IMR-90 (cell line): ENCODE data around the gene HOXA5. TPM values are rescaled to one million over a fixed set of nuclear protein-coding genes. Genes with fewer than 3 reads are reported as not detected.

Source experiments
- ATAC-seq: fragments of 200-7000 bp; cut with Tn5 transposase; 2 replicates; pipeline ENCODE4 v1.9.1; 2020; ENCODE audit warnings: low read depth, mild to moderate bottlenecking, moderate library complexity
- BruUV-seq: library from RNA; stranded (reverse); fragments of 400-500 nt; replicated peaks from 2 replicates; lab custom pipeline; 2021; lab: Mats Ljungman, UMichigan
- CTCF ChIA-PET: fragments of 300-600 bp; formaldehyde crosslinking; extraction: SDS; loops from one replicate; lab custom pipeline; 2021; ENCODE audit warnings: antibody characterized with exemption; lab: Yijun Ruan, JAX
- POLR2A ChIA-PET: fragments of 300-600 bp; sonication (Branson Sonifier 250); formaldehyde crosslinking; loops from one replicate; lab custom pipeline; 2022; ENCODE audit warnings: antibody characterized with exemption; ENCODE audit not compliant: unreplicated experiment; lab: Charles Lee
- DNase-seq: peaks from one replicate; pipeline ENCODE4 v3.0.0; 2013
- H2AFZ ChIP-seq: replicated peaks from 2 replicates; pipeline ENCODE3; 2013; ENCODE audit warnings: low read length, mild to moderate bottlenecking; ENCODE audit not compliant: poor library complexity
- H2AK5ac ChIP-seq: 2 replicates; pipeline ENCODE4 v1.6.1; 2013; ENCODE audit warnings: low read depth, low read length, inconsistent platforms
- H2AK9ac ChIP-seq: replicated peaks from 2 replicates; pipeline ENCODE3; 2013; ENCODE audit warnings: mild to moderate bottlenecking, low read depth, low read length, moderate library complexity; ENCODE audit not compliant: poor library complexity
- H2BK120ac ChIP-seq: 2 replicates; pipeline ENCODE4 v1.6.1; 2013; ENCODE audit warnings: low read depth, low read length, inconsistent platforms
- H2BK15ac ChIP-seq: 3 replicates; pipeline ENCODE4 v1.6.1; 2013; ENCODE audit warnings: low read depth, low read length, inconsistent platforms
- H2BK20ac ChIP-seq: 2 replicates; pipeline ENCODE4 v1.6.1; 2013; ENCODE audit warnings: low read depth, mild to moderate bottlenecking, inconsistent platforms, low read length, moderate library complexity
- H2BK5ac ChIP-seq: 2 replicates; pipeline ENCODE4 v1.6.1; 2013; ENCODE audit warnings: mild to moderate bottlenecking, low read depth, low read length, inconsistent platforms; ENCODE audit not compliant: poor library complexity, severe bottlenecking
- H3K14ac ChIP-seq: replicated peaks from 2 replicates; pipeline ENCODE4 v1.6.1; 2013; ENCODE audit warnings: low read depth, low read length, inconsistent platforms
- H3K18ac ChIP-seq: 2 replicates; pipeline ENCODE4 v1.6.1; 2013; ENCODE audit warnings: low read depth, low read length, control low read depth
- H3K23ac ChIP-seq: 2 replicates; pipeline ENCODE4 v1.6.1; 2013; ENCODE audit warnings: low read depth, low read length, inconsistent platforms
- H3K27ac ChIP-seq: 2 replicates; pipeline ENCODE4 v1.5.1; 2013; ENCODE audit warnings: mild to moderate bottlenecking, control low read depth, low read length; ENCODE audit not compliant: insufficient read depth
- H3K27me3 ChIP-seq: 2 replicates; pipeline ENCODE4 v1.6.1; 2013; ENCODE audit warnings: low read length; ENCODE audit not compliant: control insufficient read depth, insufficient read depth
- H3K36me3 ChIP-seq: 2 replicates; pipeline ENCODE4 v1.6.1; 2013; ENCODE audit warnings: low read length, mixed read lengths; ENCODE audit not compliant: control insufficient read depth, insufficient read depth
- H3K4ac ChIP-seq: 2 replicates; pipeline ENCODE4 v1.6.1; 2013; ENCODE audit warnings: low read depth, low read length, inconsistent platforms
- H3K4me1 ChIP-seq: 2 replicates; pipeline ENCODE4 v1.6.1; 2013; ENCODE audit warnings: low read length, mixed read lengths; ENCODE audit not compliant: control insufficient read depth, insufficient read depth
- H3K4me2 ChIP-seq: 2 replicates; pipeline ENCODE4 v1.6.1; 2013; ENCODE audit warnings: low read depth, mild to moderate bottlenecking, control low read depth, low read length, moderate library complexity
- H3K4me3 ChIP-seq: 2 replicates; pipeline ENCODE4 v1.5.1; 2013; ENCODE audit warnings: low read depth, mild to moderate bottlenecking, control low read depth, low read length, moderate library complexity; ENCODE audit not compliant: insufficient read depth
- H3K56ac ChIP-seq: 2 replicates; pipeline ENCODE4 v1.6.1; 2013; ENCODE audit warnings: low read length, inconsistent platforms; ENCODE audit not compliant: insufficient read depth; ENCODE audit errors: extremely low read depth
- H3K79me1 ChIP-seq, 2 experiments: 2 replicates each; pipeline ENCODE4 v1.6.1; 2013; ENCODE audit warnings: low read length in 2 of 2, inconsistent platforms in 1 of 2, low read depth in 1 of 2
- H3K9ac ChIP-seq: 2 replicates; pipeline ENCODE4 v1.6.1; 2013; ENCODE audit warnings: low read depth, low read length, control low read depth
- H3K9me1 ChIP-seq: 2 replicates; pipeline ENCODE4 v1.6.1; 2013; ENCODE audit warnings: low read length, inconsistent platforms; ENCODE audit not compliant: insufficient read depth
- H3K9me3 ChIP-seq: 2 replicates; pipeline ENCODE4 v1.6.1; 2013; ENCODE audit warnings: low read length; ENCODE audit not compliant: control insufficient read depth, insufficient read depth
- H4K20me1 ChIP-seq: 2 replicates; pipeline ENCODE4 v1.6.1; 2013; ENCODE audit warnings: low read length, inconsistent platforms; ENCODE audit not compliant: insufficient read depth
- H4K5ac ChIP-seq: 2 replicates; pipeline ENCODE4 v1.6.1; 2013; ENCODE audit warnings: mild to moderate bottlenecking, low read depth, low read length, control low read depth
- H4K8ac ChIP-seq, 2 experiments: 2 replicates each; pipeline ENCODE4 v1.6.1; 2013; ENCODE audit warnings: low read depth in 2 of 2, low read length in 2 of 2, control low read depth in 1 of 2, inconsistent platforms in 1 of 2
- H4K91ac ChIP-seq: 2 replicates; pipeline ENCODE4 v1.6.1; 2013; ENCODE audit warnings: low read depth, low read length, inconsistent platforms; ENCODE audit not compliant: insufficient read depth
- BHLHE40 ChIP-seq: fragments of 150-350 bp; IDR thresholded peaks from 2 replicates; pipeline ENCODE4 v1.6.1; 2016; ENCODE audit warnings: mild to moderate bottlenecking, low read depth, low read length
- CEBPB ChIP-seq: IDR thresholded peaks from 2 replicates; pipeline ENCODE4 v1.6.1; 2012; ENCODE audit warnings: low read depth, low read length, improper control_type of control experiment
- CHD1 ChIP-seq: IDR thresholded peaks from 2 replicates; pipeline ENCODE4 v1.6.1; 2012; ENCODE audit warnings: low read depth, low read length, improper control_type of control experiment
- MAFK ChIP-seq: IDR thresholded peaks from 2 replicates; pipeline ENCODE4 v1.6.1; 2012; ENCODE audit warnings: low read depth, low read length, improper control_type of control experiment
- MAZ ChIP-seq: IDR thresholded peaks from 2 replicates; pipeline ENCODE4 v1.6.1; 2012; ENCODE audit warnings: low read depth, mild to moderate bottlenecking, low read length, improper control_type of control experiment, moderate library complexity, borderline replicate concordance
- MXI1 ChIP-seq: IDR thresholded peaks from 2 replicates; pipeline ENCODE4 v1.6.1; 2012; ENCODE audit warnings: low read depth, mild to moderate bottlenecking, low read length, moderate library complexity, borderline replicate concordance
- NFE2L2 ChIP-seq: fragments of 150-350 bp; IDR thresholded peaks from 2 replicates; pipeline ENCODE4 v1.6.1; 2016; ENCODE audit warnings: low read depth, mild to moderate bottlenecking, low read length
- POLR2A ChIP-seq: IDR thresholded peaks from 2 replicates; pipeline ENCODE4 v1.6.1; 2012; ENCODE audit warnings: mild to moderate bottlenecking, low read depth, low read length
- RAD21 ChIP-seq: IDR thresholded peaks from 2 replicates; pipeline ENCODE4 v1.6.1; 2012; ENCODE audit warnings: low read length, improper control_type of control experiment
- RCOR1 ChIP-seq: IDR thresholded peaks from 2 replicates; pipeline ENCODE4 v1.6.1; 2012; ENCODE audit warnings: mild to moderate bottlenecking, low read length, improper control_type of control experiment; ENCODE audit not compliant: insufficient replicate concordance
- RFX5 ChIP-seq: IDR thresholded peaks from 2 replicates; pipeline ENCODE4 v1.8.0; 2012; ENCODE audit warnings: low read depth, mild to moderate bottlenecking, low read length, moderate library complexity
- SMC3 ChIP-seq: fragments of 150-350 bp; IDR thresholded peaks from 2 replicates; pipeline ENCODE4 v1.6.1; 2016; ENCODE audit warnings: low read depth, mild to moderate bottlenecking, antibody characterized with exemption, low read length, moderate library complexity
- WGBS, 2 experiments: methylation state at CpG; one replicate each; pipeline versions ENCODE4 v1.1.5 to v1.1.7; 2013; ENCODE audit warnings: missing lambda C conversion rate in 2 of 2; ENCODE audit not compliant: insufficient read length in 1 of 2; ENCODE audit errors: extremely low coverage in 2 of 2; 5-methylcytosine and 5-hydroxymethylcytosine counted together
- dilution Hi-C: fragments of 300-500 bp; cut with HindIII; formaldehyde crosslinking; loops from one replicate; pipeline ENCODE4 v1.14.3; 2018; ENCODE audit warnings: low sequenced_read_pairs; ENCODE audit not compliant: unreplicated experiment
- in situ Hi-C: fragments of 300-500 bp; cut with MboI; formaldehyde crosslinking; loops from 3 replicates; pipeline ENCODE4 v1.14.3; 2019; ENCODE audit warnings: low sequenced_read_pairs, inconsistent platforms, mixed read lengths
- intact Hi-C: fragments of 100-400 bp; cut with micrococcal nuclease; formaldehyde crosslinking; loops from 2 replicates; pipeline ENCODE4 v1.10.0; 2022
- polyA plus RNA-seq, 3 experiments: library from polyadenylated mRNA; depleted of rRNA; stranded (reverse); fragments of >200 nt; gene quantifications; 2 replicates each; pipeline ENCODE4 v1.2.3, GENCODE V29; 2012; ENCODE audit warnings: low replicate concordance in 1 of 3
- total RNA-seq: library from RNA; depleted of rRNA; stranded (reverse); fragments of >200 nt; gene quantifications from 2 replicates; pipeline ENCODE4 v1.2.3, GENCODE V29; 2012
- TF ChIP-seq, protein P1 (sequence below): fragments of 150-350 bp; IDR thresholded peaks from 2 replicates; pipeline ENCODE4 v1.6.1; 2016; ENCODE audit warnings: low read depth, mild to moderate bottlenecking, low read length, moderate library complexity, borderline replicate concordance
- TF ChIP-seq, protein P2 (sequence below): fragments of 150-350 bp; IDR thresholded peaks from 2 replicates; pipeline ENCODE4 v1.6.1; 2017; ENCODE audit warnings: mild to moderate bottlenecking, antibody characterized with exemption, low read length, low read depth

The HOXA5 gene
- total and polyA plus RNA-seq, 2 of the 4 experiments (the other 2 are of a cell fraction) = 19.9 to 29.4 TPM

GRCh38 chr7:27170426-27171324 lies 27.2 kb upstream of the HOXA5 start:
- Histone ChIP-seq H2AK5ac (no peak overlapping the region), H3K18ac (no peak overlapping the region), H3K56ac (no peak overlapping the region), H2AFZ (no peak overlapping the region), H3K4ac (no peak overlapping the region), H3K4me3 (no peak overlapping the region), H3K9ac (no peak overlapping the region), H3K4me1 (no peaks in the 10 kb centered on the region), H3K27me3 (peaks cover 95% of the 10 kb centered on the region), H2AK9ac (no peak overlapping the region), H4K5ac (no peak overlapping the region), H4K91ac (no peak overlapping the region), H2BK5ac (no peak overlapping the region), H2BK15ac (no peak overlapping the region), H3K9me3 (peaks cover 25% of the 10 kb centered on the region), H2BK120ac (no peak overlapping the region), H3K4me2 (no peak overlapping the region), H3K9me1 (no peaks in the 10 kb centered on the region), H3K14ac (no peak overlapping the region), H2BK20ac (no peak overlapping the region), H4K20me1 (peaks cover 19% of the 10 kb centered on the region; the same call in 1 of the 2 replicates), H3K36me3 (no peaks in the 10 kb centered on the region), H4K8ac (no peak overlapping the region), H3K27ac (no peak overlapping the region), H3K79me1 (no peaks in the 10 kb centered on the region), H3K23ac (no peak overlapping the region)
- in situ Hi-C loops (no loop called here), dilution Hi-C loops (no loop called here), intact Hi-C loops (no loop called here)
- POLR2A ChIA-PET = no interaction called here
- DNase-seq (no peak), ATAC-seq (no peak)
- BruUV-seq = no TSS peak
- CTCF ChIA-PET = interaction anchor here (0.6 to 1.1 kb wide), 2 partner anchors 9 to 79 kb away, joined by 3 read pairs; no protein-coding TSS in a partner anchor
- WGBS, 2 experiments = 50% methylated on average over 2 of the region's 11 CpGs; no CpG with 5 or more reads in 1 of the 2 experiments
- TF ChIP-seq CHD1 (no peak), MAZ (no peak), RAD21 (no peak), RCOR1 (no peak), NFE2L2 (no peak), MAFK (no peak), POLR2A (no peak), BHLHE40 (no peak), MXI1 (no peak), CEBPB (no peak), SMC3 (no peak), RFX5 (no peak)
- TF ChIP-seq, protein P1, sequence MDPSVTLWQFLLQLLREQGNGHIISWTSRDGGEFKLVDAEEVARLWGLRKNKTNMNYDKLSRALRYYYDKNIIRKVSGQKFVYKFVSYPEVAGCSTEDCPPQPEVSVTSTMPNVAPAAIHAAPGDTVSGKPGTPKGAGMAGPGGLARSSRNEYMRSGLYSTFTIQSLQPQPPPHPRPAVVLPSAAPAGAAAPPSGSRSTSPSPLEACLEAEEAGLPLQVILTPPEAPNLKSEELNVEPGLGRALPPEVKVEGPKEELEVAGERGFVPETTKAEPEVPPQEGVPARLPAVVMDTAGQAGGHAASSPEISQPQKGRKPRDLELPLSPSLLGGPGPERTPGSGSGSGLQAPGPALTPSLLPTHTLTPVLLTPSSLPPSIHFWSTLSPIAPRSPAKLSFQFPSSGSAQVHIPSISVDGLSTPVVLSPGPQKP = no peak
- TF ChIP-seq, protein P2, sequence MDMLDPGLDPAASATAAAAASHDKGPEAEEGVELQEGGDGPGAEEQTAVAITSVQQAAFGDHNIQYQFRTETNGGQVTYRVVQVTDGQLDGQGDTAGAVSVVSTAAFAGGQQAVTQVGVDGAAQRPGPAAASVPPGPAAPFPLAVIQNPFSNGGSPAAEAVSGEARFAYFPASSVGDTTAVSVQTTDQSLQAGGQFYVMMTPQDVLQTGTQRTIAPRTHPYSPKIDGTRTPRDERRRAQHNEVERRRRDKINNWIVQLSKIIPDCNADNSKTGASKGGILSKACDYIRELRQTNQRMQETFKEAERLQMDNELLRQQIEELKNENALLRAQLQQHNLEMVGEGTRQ = no peak
